Gastroesophageal sphincter (tissue), 4 donors: ENCODE measurements around the gene USP24. TPM values are rescaled to one million over a fixed set of nuclear protein-coding genes. Genes with fewer than 3 reads are reported as not detected.
A peak's percentile ranks its signal among the peaks of the same experiment; 100 is the strongest.

ENCODE experiments used
- ATAC-seq: fragments of 150-250 bp; one replicate; pipeline ENCODE4 v1.9.1; 2016; ENCODE audit warnings: mild to moderate bottlenecking, moderate library complexity
- H3K27ac ChIP-seq, 4 donors: fragments of 200-600 bp; sonication (generic) in 3 of 4; 1 replicate in 3 of 4; 2 replicates in 1 of 4; pipeline ENCODE4 v1.5.1; 2016 to 2019
- H3K27me3 ChIP-seq: fragments of 200-600 bp; sonication (generic); one replicate; pipeline ENCODE4 v1.5.1; 2019
- H3K36me3 ChIP-seq, 2 donors: fragments of 200-600 bp; sonication (generic); one replicate each; pipeline ENCODE4 v1.5.1; 2019; ENCODE audit warnings: control low read depth in 1 of 2
- H3K4me1 ChIP-seq, 3 donors: fragments of 200-600 bp; sonication (generic); 1 replicate in 2 of 3; 2 replicates in 1 of 3; pipeline ENCODE4 v1.5.1; 2016 to 2019; ENCODE audit warnings: control low read depth in 2 of 3
- H3K4me3 ChIP-seq, 2 donors: fragments of 200-600 bp; sonication (generic); one replicate each; pipeline ENCODE4 v1.5.1; 2019; ENCODE audit warnings: mild to moderate bottlenecking in 1 of 2, moderate library complexity in 1 of 2
- H3K9me3 ChIP-seq, 3 donors: fragments of 200-600 bp; sonication (generic); one replicate each; pipeline ENCODE4 v1.5.1; 2017 to 2019; ENCODE audit warnings: control low read depth in 2 of 3
- EP300 ChIP-seq: sonication (generic); formaldehyde crosslinking; IDR thresholded peaks from one replicate; pipeline ENCODE4 v1.6.1; 2017; ENCODE audit warnings: antibody characterized with exemption, mild to moderate bottlenecking
- POLR2A ChIP-seq, 2 donors: fragments of 450-650 bp; IDR thresholded peaks; one replicate each; pipeline ENCODE4 v1.6.1; 2017; ENCODE audit warnings: antibody characterized with exemption in 2 of 2, mild to moderate bottlenecking in 2 of 2, moderate library complexity in 1 of 2
- POLR2AphosphoS5 ChIP-seq: sonication (generic); formaldehyde crosslinking; IDR thresholded peaks from one replicate; pipeline ENCODE4 v1.6.1; 2017; ENCODE audit warnings: antibody characterized with exemption
- WGBS, 2 donors: methylation state at CpG; one replicate each; pipeline ENCODE4 v1.1.5; 2018; ENCODE audit warnings: low coverage in 1 of 2; 5-methylcytosine and 5-hydroxymethylcytosine counted together
- small RNA-seq, 4 donors: library from RNA; depleted of rRNA; stranded (forward); fragments of <200 nt; gene quantifications; one replicate each; pipeline ENCODE3, GENCODE V24; 2016
- total RNA-seq, 4 donors: library from RNA; depleted of rRNA; stranded (reverse); fragments of >200 nt; gene quantifications; one replicate each; pipeline ENCODE4 v1.1.0, GENCODE V29; 2016
- TF ChIP-seq, protein P1 (sequence below), 4 experiments: fragments of 200-600 bp in 2 of 4; fragments of 450-650 bp in 2 of 4; sonication (generic) in 1 of 4; IDR thresholded peaks; one replicate each; pipeline ENCODE4 v1.5.1; 2017 to 2019; ENCODE audit warnings: antibody characterized with exemption in 4 of 4, mild to moderate bottlenecking in 2 of 4, moderate library complexity in 2 of 4

Gene USP24
- total RNA-seq, 4 donors from 2014 or later: 36.8 to 54.8 (median 45.5) TPM

DNA sequence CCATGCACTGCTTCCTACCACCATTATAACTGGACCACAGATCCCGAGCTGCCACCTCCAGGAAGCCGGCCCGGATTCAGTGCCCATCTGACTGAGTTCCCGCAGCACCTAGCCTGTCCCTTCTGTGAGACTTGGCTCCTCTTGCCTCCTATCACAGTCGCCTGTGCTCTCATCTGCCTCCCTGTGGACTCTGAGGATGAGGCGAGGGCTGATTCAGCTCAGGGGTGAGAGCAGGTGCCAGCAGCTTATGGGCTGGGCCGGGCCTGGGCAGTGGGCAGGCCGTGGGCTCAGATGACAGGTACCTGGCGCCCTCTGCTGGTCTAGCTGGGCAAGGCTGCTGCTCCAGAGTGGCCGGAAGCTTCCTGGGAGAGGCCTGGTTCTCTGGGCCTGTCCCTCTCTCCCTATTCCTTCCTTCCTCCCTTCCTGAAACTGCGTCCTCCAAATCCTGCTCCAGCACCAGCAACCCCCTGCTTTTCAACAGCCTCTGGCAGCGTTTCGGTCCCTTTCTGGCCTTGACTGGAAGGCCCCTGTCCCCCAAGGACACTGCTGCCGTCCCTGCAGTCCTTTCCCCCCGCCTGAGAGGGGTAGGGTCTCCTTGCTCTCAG, 193.1 kb downstream of the USP24 start:
- Histone ChIP-seq H3K27me3 (peaks cover 31% of the 10 kb centered on the region), H3K36me3 (no peaks in the 10 kb centered on the region), H3K9me3 (no peaks in the 10 kb centered on the region), H3K27ac (no peak overlapping the region), H3K4me1 (no peaks in the 10 kb centered on the region), H3K4me3 (no peak overlapping the region)
- 31 to 37% methylated on average over 6 to 9 of the region's 15 CpGs for WGBS, 2 donors
- ATAC-seq: peak; percentile 98
- TF ChIP-seq, protein P1, sequence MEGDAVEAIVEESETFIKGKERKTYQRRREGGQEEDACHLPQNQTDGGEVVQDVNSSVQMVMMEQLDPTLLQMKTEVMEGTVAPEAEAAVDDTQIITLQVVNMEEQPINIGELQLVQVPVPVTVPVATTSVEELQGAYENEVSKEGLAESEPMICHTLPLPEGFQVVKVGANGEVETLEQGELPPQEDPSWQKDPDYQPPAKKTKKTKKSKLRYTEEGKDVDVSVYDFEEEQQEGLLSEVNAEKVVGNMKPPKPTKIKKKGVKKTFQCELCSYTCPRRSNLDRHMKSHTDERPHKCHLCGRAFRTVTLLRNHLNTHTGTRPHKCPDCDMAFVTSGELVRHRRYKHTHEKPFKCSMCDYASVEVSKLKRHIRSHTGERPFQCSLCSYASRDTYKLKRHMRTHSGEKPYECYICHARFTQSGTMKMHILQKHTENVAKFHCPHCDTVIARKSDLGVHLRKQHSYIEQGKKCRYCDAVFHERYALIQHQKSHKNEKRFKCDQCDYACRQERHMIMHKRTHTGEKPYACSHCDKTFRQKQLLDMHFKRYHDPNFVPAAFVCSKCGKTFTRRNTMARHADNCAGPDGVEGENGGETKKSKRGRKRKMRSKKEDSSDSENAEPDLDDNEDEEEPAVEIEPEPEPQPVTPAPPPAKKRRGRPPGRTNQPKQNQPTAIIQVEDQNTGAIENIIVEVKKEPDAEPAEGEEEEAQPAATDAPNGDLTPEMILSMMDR (IDR thresholded peaks at IDR 0.05): peak in 3 of 4 experiments; percentile 63 to 81 (median 72)
- TF ChIP-seq POLR2AphosphoS5: no peak

DNA sequence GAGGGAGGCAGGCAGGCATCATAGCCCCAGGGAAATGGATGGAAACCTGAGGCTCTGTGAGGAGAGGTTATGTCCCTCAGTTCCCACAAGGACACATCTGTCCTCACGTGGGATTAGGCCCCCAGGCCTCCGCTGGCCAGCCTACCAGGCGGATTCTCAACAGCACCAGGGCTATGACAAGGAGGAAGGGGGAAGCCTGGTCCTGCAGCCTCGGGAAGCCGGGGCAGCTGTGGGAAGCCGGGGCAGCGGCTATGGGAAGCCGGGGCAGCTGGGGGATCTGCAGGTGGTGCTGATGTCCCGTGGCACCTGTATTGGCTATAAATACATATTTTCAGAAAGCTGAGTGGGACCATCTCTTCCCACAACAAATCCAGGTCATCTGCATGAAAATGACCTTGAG, 196.8 kb downstream of the USP24 start:
- no peaks in the 10 kb centered on the region for H3K4me1 ChIP-seq
- ATAC-seq: no peak
- peaks cover 57% of the 10 kb centered on the region for H3K27me3 ChIP-seq
- no peak overlapping the region for H3K4me3 ChIP-seq
- no peaks in the 10 kb centered on the region for H3K9me3 ChIP-seq
- H3K27ac ChIP-seq: no peak overlapping the region
- no peaks in the 10 kb centered on the region for H3K36me3 ChIP-seq
- 83 to 87% methylated on average over 6 to 7 of the region's 9 CpGs for whole genome bisulfite sequencing, 2 donors
- no peak for TF ChIP-seq EP300
- no peak for TF ChIP-seq POLR2AphosphoS5
- TF ChIP-seq, protein P1 (IDR thresholded peaks at IDR 0.05): no peak
- TF ChIP-seq POLR2A (IDR thresholded peaks at IDR 0.05): no peak

Small RNAs within 50 kb of the gene (small RNA-seq; reads per million reads assigned to genes)
- gene MIR4422: 0 reads per million in 4 donors

Other genes with a start within 250 kb of the USP24 start
- 1 to 10 TPM in 3 of 4 donors, not detected in 1; 1.5 to 2.5 (median 1.5) TPM for gene TMEM61, start 234.7 kb downstream of the USP24 start, total RNA-seq
- not detected for gene BSND, start 216.4 kb downstream of the USP24 start, total RNA-seq
- gene PCSK9, start 175.8 kb downstream of the USP24 start, total RNA-seq: under 1 TPM in 3 of 4 donors, not detected in 1; 0.13 to 0.64 (median 0.23) TPM